Posterior vena cava (tissue), 2 donors: Measurements from ENCODE around the gene OR2T3. TPM values are rescaled to one million over a fixed set of nuclear protein-coding genes. Genes with fewer than 3 reads are reported as not detected.
"Not testable (repeated sequence)": the region's sequence is repeated elsewhere in the genome, so short reads cannot be mapped to it uniquely, and the experiment has no call there.

Source experiments
- DNase-seq: peaks from one replicate; pipeline ENCODE4 v3.0.0-alpha.2; 2020; ENCODE audit warnings: low spot score
- intact Hi-C, 2 donors: fragments of 100-400 bp; cut with DNase I; formaldehyde crosslinking; loops; one replicate each; pipeline versions ENCODE4 v1.14.1 to v1.14.2; 2022 to 2023
- long read RNA-seq, 2 donors: library from polyadenylated mRNA; unstranded; transcript quantifications; one replicate each; pipeline ENCODE4 v2.0.0, GENCODE V29; 2020 to 2021
- total RNA-seq, 2 donors: library from RNA; stranded (reverse); fragmentation: NEBNext Ultra II Directional; extraction: Animal tissue kit (Norgen Biotek cat#: 25700); gene quantifications; one replicate each; pipeline ENCODE4 v1.2.1, GENCODE V29; 2021
- donor health status: DM: yes; HTN: yes; CAD: no.
- donor health status: DM: yes; HTN: yes; CAD: no.

Gene OR2T3
- not detected for total RNA-seq
- long read RNA-seq, donor 1 = 0 reads
- long read RNA-seq, donor 2 = 0 reads

GRCh38 chr1:248473051-248473450 lies at the start of gene OR2T3:
Gene OR2T3 (plus strand): TSS chr1:248473351. CDS start chr1:248473351, 0 bp downstream.
- DNase-seq, intact Hi-C loops: not testable (repeated sequence)

GRCh38 chr1:248427526-248428191 lies 45.5 kb upstream of the OR2T3 start:
- DNase-seq, intact Hi-C loops: not testable (repeated sequence)

GRCh38 chr1:248428192-248428533 lies 45.0 kb upstream of the OR2T3 start:
- intact Hi-C loops = not testable (repeated sequence)

GRCh38 chr1:248431683-248432082 lies 41.5 kb upstream of the OR2T3 start:
- intact Hi-C loops, DNase-seq: not testable (repeated sequence)

More at GRCh38 chr1:248428192-248428533, 45.0 kb upstream of the OR2T3 start:
- not testable (repeated sequence) for DNase-seq

- DNase-seq, intact Hi-C loops: not testable (repeated sequence)
Observed at GRCh38 chr1:248432201-248432600, 41.0 kb upstream of the OR2T3 start.

- peak; percentile 64 for DNase-seq
- intact Hi-C loops = not testable (repeated sequence)
Observed at GRCh38 chr1:248433811-248434415, 39.2 kb upstream of the OR2T3 start.

- DNase-seq, intact Hi-C loops: not testable (repeated sequence)
Observed at GRCh38 chr1:248434913-248435312, 38.2 kb upstream of the OR2T3 start.

GRCh38 chr1:248436303-248436702 lies 36.8 kb upstream of the OR2T3 start:
- intact Hi-C loops, DNase-seq: not testable (repeated sequence)

- DNase-seq, intact Hi-C loops: not testable (repeated sequence)
Observed at GRCh38 chr1:248438668-248439067, 34.5 kb upstream of the OR2T3 start.

GRCh38 chr1:248439283-248439682 lies 33.9 kb upstream of the OR2T3 start:
- DNase-seq, intact Hi-C loops: not testable (repeated sequence)

GRCh38 chr1:248442500-248443277 lies 30.5 kb upstream of the OR2T3 start:
- DNase-seq, intact Hi-C loops: not testable (repeated sequence)

- intact Hi-C loops, DNase-seq: not testable (repeated sequence)
Observed at GRCh38 chr1:248444603-248445002, 28.5 kb upstream of the OR2T3 start.

- intact Hi-C loops, DNase-seq: not testable (repeated sequence)
Observed at GRCh38 chr1:248445399-248445798, 27.8 kb upstream of the OR2T3 start, which contains the start of gene OR2T2. Gene OR2T2 (plus strand): TSS chr1:248445637. CDS start chr1:248452798, 7,161 bp downstream.

GRCh38 chr1:248448409-248449074 lies 24.6 kb upstream of the OR2T3 start:
- DNase-seq, intact Hi-C loops: not testable (repeated sequence)

GRCh38 chr1:248449821-248450465 lies 23.2 kb upstream of the OR2T3 start:
- DNase-seq, intact Hi-C loops: not testable (repeated sequence)

- intact Hi-C loops, DNase-seq: not testable (repeated sequence)
Observed at GRCh38 chr1:248450466-248451145, 22.5 kb upstream of the OR2T3 start.

- intact Hi-C loops = not testable (repeated sequence)
Observed at GRCh38 chr1:248453619-248454018, 19.5 kb upstream of the OR2T3 start.

GRCh38 chr1:248455045-248455444 lies 18.1 kb upstream of the OR2T3 start:
- intact Hi-C loops, DNase-seq: not testable (repeated sequence)

More at GRCh38 chr1:248453619-248454018, 19.5 kb upstream of the OR2T3 start:
- not testable (repeated sequence) for DNase-seq
